MCF 10A (cell line): ENCODE data around the gene TMEM109. TPM values are rescaled to one million over a fixed set of nuclear protein-coding genes. Genes with fewer than 3 reads are reported as not detected.

ENCODE experiments used
- BruUV-seq: library from RNA; stranded (reverse); fragments of 400-500 nt; replicated peaks from 2 replicates; lab custom pipeline; 2021; lab: Mats Ljungman, UMichigan
- CTCF ChIA-PET: fragments of 300-600 bp; sonication (Branson Sonifier 250); formaldehyde crosslinking; extraction: SDS; loops from one replicate; lab custom pipeline; 2021; ENCODE audit warnings: antibody characterized with exemption, inconsistent platforms; lab: Yijun Ruan, JAX
- POLR2A ChIA-PET: fragments of 300-600, 350-650 bp; sonication (Branson Sonifier 250); formaldehyde crosslinking; extraction: SDS; loops from one replicate; lab custom pipeline; 2020; ENCODE audit warnings: antibody characterized with exemption, inconsistent platforms; lab: Yijun Ruan, JAX
- DNase-seq: peaks from one replicate; pipeline ENCODE4 v3.0.0-alpha.2; 2018; ENCODE audit not compliant: unreplicated experiment
- H3K27ac Mint-ChIP-seq: one replicate; pipeline ENCODE4 v1.8.0; 2022; ENCODE audit warnings: mild to moderate bottlenecking, low read depth, mixed read lengths; ENCODE audit not compliant: unreplicated experiment
- H3K27me3 Mint-ChIP-seq: one replicate; pipeline ENCODE4 v1.8.0; 2022; ENCODE audit warnings: mixed read lengths; ENCODE audit not compliant: insufficient read depth, unreplicated experiment
- H3K36me3 Mint-ChIP-seq: one replicate; pipeline ENCODE4 v1.8.0; 2022; ENCODE audit warnings: mild to moderate bottlenecking, moderate library complexity, mixed read lengths; ENCODE audit not compliant: insufficient read depth, unreplicated experiment
- H3K4me1 Mint-ChIP-seq: one replicate; pipeline ENCODE4 v1.8.0; 2022; ENCODE audit warnings: mixed read lengths; ENCODE audit not compliant: insufficient read depth, unreplicated experiment
- H3K4me3 Mint-ChIP-seq: one replicate; pipeline ENCODE4 v1.8.0; 2022; ENCODE audit warnings: mild to moderate bottlenecking, moderate library complexity, mixed read lengths; ENCODE audit not compliant: unreplicated experiment
- H3K9me3 Mint-ChIP-seq: one replicate; pipeline ENCODE4 v1.8.0; 2022; ENCODE audit warnings: mixed read lengths; ENCODE audit not compliant: unreplicated experiment
- CTCF ChIP-seq: fragments of 200-600 bp; IDR thresholded peaks from one replicate; pipeline ENCODE4 v1.8.0; 2022; ENCODE audit warnings: antibody characterized with exemption, mild to moderate bottlenecking; ENCODE audit not compliant: unreplicated experiment
- intact Hi-C: fragments of 100-400 bp; cut with micrococcal nuclease; formaldehyde crosslinking; loops from 2 replicates; pipeline ENCODE4 v1.14.1; 2022
- total RNA-seq: library from RNA; stranded (reverse); gene quantifications from 2 replicates; pipeline ENCODE4 v1.2.3, GENCODE V29; 2022

The TMEM109 gene
- total RNA-seq, 1 experiment from 2014 or later = 45.8 TPM

- ChIA-PET POLR2A (no interaction called here), CTCF (interaction anchor here (0.6 to 1.1 kb wide), 5 partner anchors 14 to 611 kb away, joined by 3 to 4 read pairs (median 3); no protein-coding TSS in a partner anchor)
- no peak for TF ChIP-seq CTCF
Measured at GRCh38 chr11:60875366-60876167, 38.4 kb upstream of the TMEM109 start.

GRCh38 chr11:60876168-60876485 is 37.8 kb upstream of the TMEM109 start:
- Mint-ChIP-seq H3K27ac (no peak overlapping the region), H3K4me1 (no peaks in the 10 kb centered on the region), H3K9me3 (no peaks in the 10 kb centered on the region), H3K4me3 (no peak overlapping the region), H3K36me3 (peaks cover 26% of the 10 kb centered on the region), H3K27me3 (no peaks in the 10 kb centered on the region)
- CTCF ChIA-PET = interaction anchor here (0.8 to 1.5 kb wide), 3 partner anchors 14 to 254 kb away, joined by 3 to 6 read pairs (median 3); no protein-coding TSS in a partner anchor
- BruUV-seq = no TSS peak
- TF ChIP-seq CTCF = no peak
- POLR2A ChIA-PET = no interaction called here
- intact Hi-C loops = no loop called here
- no peak for DNase-seq

More at GRCh38 chr11:60875366-60876167, 38.4 kb upstream of the TMEM109 start:
- Mint-ChIP-seq H3K27me3 (no peaks in the 10 kb centered on the region), H3K4me3 (no peak overlapping the region), H3K27ac (no peak overlapping the region), H3K9me3 (no peaks in the 10 kb centered on the region), H3K36me3 (peaks cover 20% of the 10 kb centered on the region), H3K4me1 (no peaks in the 10 kb centered on the region)
- BruUV-seq = no TSS peak
- intact Hi-C loops = no loop called here
- DNase-seq = no peak

GRCh38 chr11:60878245-60879101 is 35.5 kb upstream of the TMEM109 start:
- H3K4me3 Mint-ChIP-seq = no peak overlapping the region
- intact Hi-C loops = no loop called here
- no peaks in the 10 kb centered on the region for H3K4me1 Mint-ChIP-seq
- no TSS peak for BruUV-seq
- DNase-seq = no peak
- CTCF ChIA-PET = interaction anchor here (0.6 to 1.2 kb wide), 2 partner anchors 47 to 507 kb away, joined by 3 to 4 read pairs; no protein-coding TSS in a partner anchor
- H3K9me3 Mint-ChIP-seq = no peaks in the 10 kb centered on the region
- POLR2A ChIA-PET = no interaction called here
- H3K27ac Mint-ChIP-seq = no peak overlapping the region
- TF ChIP-seq CTCF = no peak
- no peaks in the 10 kb centered on the region for H3K27me3 Mint-ChIP-seq
- H3K36me3 Mint-ChIP-seq = peaks cover 26% of the 10 kb centered on the region

- CTCF ChIA-PET = no interaction called here
- DNase-seq = no peak
Measured at GRCh38 chr11:60879104-60879503, 34.9 kb upstream of the TMEM109 start.

More at GRCh38 chr11:60879104-60879503, 34.9 kb upstream of the TMEM109 start:
- POLR2A ChIA-PET = no interaction called here
- intact Hi-C loops = no loop called here
- no peak overlapping the region for H3K4me3 Mint-ChIP-seq
- TF ChIP-seq CTCF = no peak
- H3K27me3 Mint-ChIP-seq = no peaks in the 10 kb centered on the region
- H3K9me3 Mint-ChIP-seq = no peaks in the 10 kb centered on the region
- no TSS peak for BruUV-seq
- no peak overlapping the region for H3K27ac Mint-ChIP-seq
- peaks cover 30% of the 10 kb centered on the region for H3K36me3 Mint-ChIP-seq
- H3K4me1 Mint-ChIP-seq = no peaks in the 10 kb centered on the region
